H1 (cell line): ENCODE results near the gene NUDT1.

Source experiments
- EP300 ChIP-seq, 2 experiments: IDR thresholded peaks; 1 replicate in 1 of 2; 2 replicates in 1 of 2; pipeline ENCODE4 v1.6.1; 2011 to 2012; ENCODE audit warnings: low read depth in 2 of 2, low read length in 2 of 2, mild to moderate bottlenecking in 2 of 2, borderline replicate concordance in 1 of 2, inconsistent platforms in 1 of 2, moderate library complexity in 1 of 2
- MAFK ChIP-seq: IDR thresholded peaks from 2 replicates; pipeline ENCODE4 v1.6.1; 2012; ENCODE audit warnings: low read depth, mild to moderate bottlenecking, improper control_type of control experiment, low read length
- POLR2A ChIP-seq, 2 experiments: IDR thresholded peaks; 1 replicate in 1 of 2; 2 replicates in 1 of 2; pipeline ENCODE4 v1.6.1; 2011; ENCODE audit warnings: low read depth in 2 of 2, low read length in 2 of 2, mild to moderate bottlenecking in 2 of 2; ENCODE audit errors: control extremely low read depth in 1 of 2
- TAF7 ChIP-seq: optimal IDR thresholded peaks from 2 replicates; pipeline ENCODE3; 2011; ENCODE audit warnings: low read depth, mild to moderate bottlenecking, inconsistent platforms, low read length, moderate library complexity, borderline replicate concordance

- TF ChIP-seq POLR2A (IDR thresholded peaks at IDR 0.05; ENCODE audit: control extremely low read depth in 1 of 2, low read depth in 2 of 2, low read length in 2 of 2) (no peak), EP300 (IDR thresholded peaks at IDR 0.05; ENCODE audit: borderline replicate concordance in 1 of 2, low read depth in 2 of 2, low read length in 2 of 2) (no peak), TAF7 (no peak), MAFK (no peak)
Observed at GRCh38 chr7:2242541-2243429, 759 bp downstream of the NUDT1 start.
